ENCODE results near the gene PGS1.

GRCh38 chr17:78450696-78451345 lies 72.4 kb downstream of the PGS1 start:
- TF ChIP-seq CTCF (IDR thresholded peaks at IDR 0.05): no peak
- no peak for TF ChIP-seq POLR2AphosphoS5 (IDR thresholded peaks at IDR 0.05)

Measured in prostate gland (tissue), 2 donors.